Keratinocyte (primary cell): Measurements from ENCODE around the gene ABLIM2. TPM values are rescaled to one million over a fixed set of nuclear protein-coding genes. Genes with fewer than 3 reads are reported as not detected.

Experiments used
- DNase-seq: peaks from one replicate; pipeline ENCODE4 v3.0.0-alpha.2; 2011; ENCODE audit warnings: low read depth, missing footprints, low spot score
- FAIRE-seq: peaks from 2 replicates; lab custom pipeline; 2011; peaks lifted over from hg19 to GRCh38; lab: Jason Lieb, UNC
- H2AFZ ChIP-seq: 2 replicates; pipeline ENCODE4 v1.6.0; 2012; ENCODE audit warnings: low read length, control low read depth, inconsistent platforms; ENCODE audit not compliant: control insufficient read depth
- H3K27ac ChIP-seq: 2 replicates; pipeline ENCODE4 v1.5.1; 2011; ENCODE audit warnings: low read length; ENCODE audit not compliant: control insufficient read depth, insufficient read depth
- H3K27me3 ChIP-seq: 3 replicates; pipeline ENCODE4 v1.6.0; 2011; ENCODE audit warnings: low read length; ENCODE audit not compliant: control insufficient read depth, insufficient read depth; ENCODE audit errors: extremely low read depth
- H3K36me3 ChIP-seq, 2 experiments: 2 replicates in 1 of 2; 3 replicates in 1 of 2; pipeline ENCODE4 v1.5.1; 2011; ENCODE audit warnings: low read length in 2 of 2, mild to moderate bottlenecking in 1 of 2; ENCODE audit not compliant: control insufficient read depth in 2 of 2, insufficient read depth in 2 of 2; ENCODE audit errors: extremely low read depth in 1 of 2
- H3K4me1 ChIP-seq: 3 replicates; pipeline ENCODE4 v1.5.1; 2011; ENCODE audit warnings: low read length; ENCODE audit not compliant: control insufficient read depth, insufficient read depth; ENCODE audit errors: extremely low read depth
- H3K4me2 ChIP-seq: 3 replicates; pipeline ENCODE4 v1.6.0; 2011; ENCODE audit warnings: low read depth, low read length; ENCODE audit not compliant: control insufficient read depth, insufficient read depth; ENCODE audit errors: extremely low read depth
- H3K4me3 ChIP-seq, 3 experiments: fragments of 200-600 bp in 1 of 3; sonication (generic) in 1 of 3; 2 replicates in 2 of 3; 3 replicates in 1 of 3; pipeline ENCODE4 v1.5.1; 2011 to 2016; ENCODE audit warnings: low read length in 3 of 3, mild to moderate bottlenecking in 3 of 3, control low read depth in 2 of 3, inconsistent platforms in 1 of 3, low read depth in 1 of 3, mixed read lengths in 1 of 3, mixed run types in 1 of 3, moderate library complexity in 1 of 3; ENCODE audit not compliant: control insufficient read depth in 2 of 3, insufficient read depth in 2 of 3; ENCODE audit errors: extremely low read depth in 1 of 3
- H3K79me2 ChIP-seq: 2 replicates; pipeline ENCODE4 v1.6.0; 2012; ENCODE audit warnings: low read length; ENCODE audit not compliant: control insufficient read depth, insufficient read depth
- H3K9ac ChIP-seq: 3 replicates; pipeline ENCODE4 v1.6.0; 2011; ENCODE audit warnings: low read length; ENCODE audit not compliant: control insufficient read depth, insufficient read depth; ENCODE audit errors: extremely low read depth
- H3K9me1 ChIP-seq: 3 replicates; pipeline ENCODE4 v1.6.0; 2011; ENCODE audit warnings: low read length; ENCODE audit not compliant: control insufficient read depth, insufficient read depth; ENCODE audit errors: extremely low read depth
- H3K9me3 ChIP-seq: 2 replicates; pipeline ENCODE4 v1.5.1; 2012; ENCODE audit warnings: low read depth, low read length; ENCODE audit not compliant: control insufficient read depth
- H4K20me1 ChIP-seq: 3 replicates; pipeline ENCODE4 v1.6.0; 2011; ENCODE audit warnings: low read length; ENCODE audit not compliant: control insufficient read depth, insufficient read depth; ENCODE audit errors: extremely low read depth
- CTCF ChIP-seq, 3 experiments: IDR thresholded peaks in 1 of 3; conservative IDR thresholded peaks in 1 of 3; optimal IDR thresholded peaks in 1 of 3; 2 replicates in 2 of 3; 3 replicates in 1 of 3; pipeline versions ENCODE3 to v1.5.1; 2011; ENCODE audit warnings: low read length in 3 of 3, mild to moderate bottlenecking in 3 of 3, moderate library complexity in 2 of 3, control low read depth in 1 of 3, inconsistent platforms in 1 of 3; ENCODE audit not compliant: insufficient read depth in 2 of 3; ENCODE audit errors: extremely low read depth in 1 of 3
- EZH2 ChIP-seq: IDR thresholded peaks from one replicate; pipeline ENCODE4 v1.6.1; 2012; ENCODE audit warnings: inconsistent platforms, mild to moderate bottlenecking, low read length, moderate library complexity
- dilution Hi-C: fragments of 300-500 bp; cut with MboI; formaldehyde crosslinking; loops from one replicate; pipeline ENCODE4 v1.7.0; 2020; ENCODE audit warnings: low sequenced_read_pairs; ENCODE audit not compliant: extremely low pct_ligation_motif_present
- polyA plus RNA-seq, 5 experiments: library from polyadenylated mRNA; depleted of rRNA in 3 of 5; stranded (reverse) in 3 of 5; stranded (forward) in 1 of 5; unstranded in 1 of 5; fragments of >200 nt; gene quantifications; 1 replicate in 1 of 5; 2 replicates in 3 of 5; 3 replicates in 1 of 5; pipeline versions ENCODE4 v1.2.1 to v1.2.3, GENCODE V29; 2011 to 2012; ENCODE audit warnings: missing spikeins in 2 of 5, low read depth in 1 of 5, low replicate concordance in 1 of 5

ABLIM2 gene
- polyA plus RNA-seq, 1 donor (not counting 4 experiments of a cell fraction or from before 2014, with no cell fraction given) = 0.94 TPM

DNA sequence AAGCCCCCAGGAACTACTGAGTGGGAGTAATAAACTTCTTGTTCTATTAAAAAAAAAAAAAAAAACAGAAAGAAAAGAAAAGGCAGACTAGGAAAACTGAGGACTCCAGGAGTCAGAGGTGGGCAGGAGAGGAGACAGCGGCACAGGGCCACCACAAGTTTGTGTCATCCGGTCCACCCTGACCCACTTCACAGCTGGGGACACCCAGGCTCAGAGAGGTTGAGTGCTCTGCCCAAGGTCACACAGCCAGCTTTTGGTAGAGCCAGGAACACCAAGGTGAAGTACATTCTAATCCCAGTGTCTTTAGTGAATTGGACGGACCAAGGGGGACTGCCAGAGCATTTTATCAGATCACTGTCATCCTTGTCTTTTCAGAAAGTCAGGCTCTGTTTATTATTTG lies 16.4 kb upstream of the ABLIM2 start:
- peaks cover 8% of the 10 kb centered on the region for H3K27me3 ChIP-seq
- H3K36me3 ChIP-seq = no peaks in the 10 kb centered on the region
- H3K4me3 ChIP-seq = no peak overlapping the region
- H3K4me1 ChIP-seq = no peaks in the 10 kb centered on the region
- dilution Hi-C loops = no loop called here
- TF ChIP-seq EZH2 (no peak), CTCF (optimal IDR thresholded peaks at IDR 0.05 in 1 of 3, IDR thresholded peaks at IDR 0.05 in 1 of 3, conservative IDR thresholded peaks at IDR 0.05 in 1 of 3; ENCODE audit: extremely low read depth in 1 of 3, insufficient read depth in 2 of 3, low read length in 3 of 3) (no peak)
- DNase-seq (no peak), FAIRE-seq (no peak)
- no peak overlapping the region for H2AFZ ChIP-seq
- H3K9me3 ChIP-seq = no peaks in the 10 kb centered on the region
- H3K27ac ChIP-seq = no peak overlapping the region
- H3K4me2 ChIP-seq = no peak overlapping the region
- no peaks in the 10 kb centered on the region for H3K79me2 ChIP-seq
- no peaks in the 10 kb centered on the region for H3K9me1 ChIP-seq
- no peak overlapping the region for H3K9ac ChIP-seq
- H4K20me1 ChIP-seq = no peaks in the 10 kb centered on the region

DNA sequence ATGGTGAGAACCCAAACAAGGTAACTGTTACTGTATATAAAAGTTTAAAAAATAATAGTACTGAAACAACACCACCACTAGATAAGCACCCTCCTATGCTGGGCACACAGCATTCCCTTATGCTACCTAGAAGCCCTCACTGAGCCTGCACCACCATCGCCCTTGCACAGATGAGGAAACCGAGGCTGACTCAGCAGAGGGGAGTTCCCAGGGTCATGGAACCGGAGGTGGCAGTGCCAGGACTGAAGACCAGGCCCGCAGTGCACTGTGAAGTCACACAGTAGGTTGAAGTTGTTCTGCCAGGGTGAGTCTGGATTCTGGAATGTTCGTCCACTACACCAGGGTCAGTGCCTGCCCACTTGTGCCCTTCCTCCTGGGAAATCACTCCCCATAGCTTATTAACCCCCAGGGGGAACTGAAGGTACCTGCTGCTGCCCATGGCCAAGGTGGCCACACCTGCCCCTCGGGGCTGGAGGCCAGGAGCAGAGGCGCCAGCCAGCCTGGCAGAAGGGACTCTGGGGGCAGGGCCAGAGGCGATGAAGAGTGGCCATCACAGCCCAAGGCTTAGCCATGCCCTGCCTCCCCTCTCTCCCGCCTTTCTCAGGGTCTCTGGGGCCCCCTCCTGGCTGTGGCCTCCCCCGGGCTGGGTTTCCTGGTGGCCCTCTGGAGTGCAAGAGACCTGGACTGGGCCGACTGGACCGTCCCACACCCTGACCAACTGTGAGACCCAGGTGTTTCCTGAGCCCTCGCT lies 15.1 kb upstream of the ABLIM2 start:
- TF ChIP-seq EZH2 = no peak
- no peak for TF ChIP-seq CTCF (optimal IDR thresholded peaks at IDR 0.05 in 1 of 3, IDR thresholded peaks at IDR 0.05 in 1 of 3, conservative IDR thresholded peaks at IDR 0.05 in 1 of 3; ENCODE audit: extremely low read depth in 1 of 3, insufficient read depth in 2 of 3, low read length in 3 of 3)

More for the DNA sequence above, 15.1 kb upstream of the ABLIM2 start:
- Histone ChIP-seq H3K36me3 (no peaks in the 10 kb centered on the region), H3K27me3 (peaks cover 8% of the 10 kb centered on the region), H3K9me1 (no peaks in the 10 kb centered on the region), H2AFZ (no peak overlapping the region), H3K4me2 (no peak overlapping the region), H3K27ac (no peak overlapping the region), H3K9ac (no peak overlapping the region), H3K9me3 (no peaks in the 10 kb centered on the region), H3K4me1 (no peaks in the 10 kb centered on the region), H3K4me3 (no peak overlapping the region), H3K79me2 (no peaks in the 10 kb centered on the region), H4K20me1 (no peaks in the 10 kb centered on the region)
- no peak for DNase-seq
- FAIRE-seq = no peak
- dilution Hi-C loops = no loop called here
